8988T (cell line): ENCODE measurements around the gene CNTNAP2.
"Not testable (repeated sequence)": the region's sequence is repeated elsewhere in the genome, so short reads cannot be mapped to it uniquely, and the experiment has no call there.

ENCODE experiments used
- DNase-seq: peaks from one replicate; pipeline ENCODE4 v3.0.0; 2011

Gene CNTNAP2

GRCh38 chr7:147721962-147722830 lies 1605.6 kb downstream of the CNTNAP2 start:
- no peak for DNase-seq

- DNase-seq, result no peak
Measured at GRCh38 chr7:147723536-147723935, 1606.9 kb downstream of the CNTNAP2 start.

- no peak for DNase-seq
Measured at GRCh38 chr7:147731311-147731710, 1614.7 kb downstream of the CNTNAP2 start.

GRCh38 chr7:147737559-147738214 lies 1621.1 kb downstream of the CNTNAP2 start:
- not testable (repeated sequence) for DNase-seq

- DNase-seq, result no peak
Measured at GRCh38 chr7:147742301-147742700, 1625.7 kb downstream of the CNTNAP2 start.

- DNase-seq, result no peak
Measured at GRCh38 chr7:147756300-147756699, 1639.7 kb downstream of the CNTNAP2 start.

- DNase-seq, result no peak
Measured at GRCh38 chr7:147759327-147759943, 1642.8 kb downstream of the CNTNAP2 start.

- no peak for DNase-seq
Measured at GRCh38 chr7:147765301-147765700, 1648.7 kb downstream of the CNTNAP2 start.

- DNase-seq, result no peak
Measured at GRCh38 chr7:147771344-147771743, 1654.7 kb downstream of the CNTNAP2 start.

- DNase-seq, result no peak
Measured at GRCh38 chr7:147774461-147774860, 1657.9 kb downstream of the CNTNAP2 start.

- DNase-seq, result no peak
Measured at GRCh38 chr7:147775516-147776284, 1659.1 kb downstream of the CNTNAP2 start.

- no peak for DNase-seq
Measured at GRCh38 chr7:147777309-147777708, 1660.7 kb downstream of the CNTNAP2 start.

- DNase-seq, result no peak
Measured at GRCh38 chr7:147779949-147780348, 1663.3 kb downstream of the CNTNAP2 start.

- no peak for DNase-seq
Measured at GRCh38 chr7:147796581-147796980, 1680.0 kb downstream of the CNTNAP2 start.

- no peak for DNase-seq
Measured at GRCh38 chr7:147798001-147798400, 1681.4 kb downstream of the CNTNAP2 start.

GRCh38 chr7:147801762-147802161 lies 1685.2 kb downstream of the CNTNAP2 start:
- not testable (repeated sequence) for DNase-seq

- no peak for DNase-seq
Measured at GRCh38 chr7:147803151-147803550, 1686.5 kb downstream of the CNTNAP2 start.

GRCh38 chr7:147803606-147804005 lies 1687.0 kb downstream of the CNTNAP2 start:
- DNase-seq, result no peak

- DNase-seq, result no peak
Measured at GRCh38 chr7:147804032-147804431, 1687.4 kb downstream of the CNTNAP2 start.

GRCh38 chr7:147805996-147806576 lies 1689.5 kb downstream of the CNTNAP2 start:
- no peak for DNase-seq

- no peak for DNase-seq
Measured at GRCh38 chr7:147809786-147810185, 1693.2 kb downstream of the CNTNAP2 start.

GRCh38 chr7:147810269-147810668 lies 1693.7 kb downstream of the CNTNAP2 start:
- no peak for DNase-seq

- DNase-seq, result no peak
Measured at GRCh38 chr7:147811923-147812322, 1695.3 kb downstream of the CNTNAP2 start.
